ENCODE measurements around the gene CES4A. TPM values are rescaled to one million over a fixed set of nuclear protein-coding genes. Genes with fewer than 3 reads are reported as not detected.

CES4A gene
- total and polyA plus RNA-seq, 9 of the 15 experiments (the other 6 are each of a cell fraction or from before 2014, with no cell fraction given), result 0.09 to 0.13 (median 0.11) TPM; not detected in 6

DNA sequence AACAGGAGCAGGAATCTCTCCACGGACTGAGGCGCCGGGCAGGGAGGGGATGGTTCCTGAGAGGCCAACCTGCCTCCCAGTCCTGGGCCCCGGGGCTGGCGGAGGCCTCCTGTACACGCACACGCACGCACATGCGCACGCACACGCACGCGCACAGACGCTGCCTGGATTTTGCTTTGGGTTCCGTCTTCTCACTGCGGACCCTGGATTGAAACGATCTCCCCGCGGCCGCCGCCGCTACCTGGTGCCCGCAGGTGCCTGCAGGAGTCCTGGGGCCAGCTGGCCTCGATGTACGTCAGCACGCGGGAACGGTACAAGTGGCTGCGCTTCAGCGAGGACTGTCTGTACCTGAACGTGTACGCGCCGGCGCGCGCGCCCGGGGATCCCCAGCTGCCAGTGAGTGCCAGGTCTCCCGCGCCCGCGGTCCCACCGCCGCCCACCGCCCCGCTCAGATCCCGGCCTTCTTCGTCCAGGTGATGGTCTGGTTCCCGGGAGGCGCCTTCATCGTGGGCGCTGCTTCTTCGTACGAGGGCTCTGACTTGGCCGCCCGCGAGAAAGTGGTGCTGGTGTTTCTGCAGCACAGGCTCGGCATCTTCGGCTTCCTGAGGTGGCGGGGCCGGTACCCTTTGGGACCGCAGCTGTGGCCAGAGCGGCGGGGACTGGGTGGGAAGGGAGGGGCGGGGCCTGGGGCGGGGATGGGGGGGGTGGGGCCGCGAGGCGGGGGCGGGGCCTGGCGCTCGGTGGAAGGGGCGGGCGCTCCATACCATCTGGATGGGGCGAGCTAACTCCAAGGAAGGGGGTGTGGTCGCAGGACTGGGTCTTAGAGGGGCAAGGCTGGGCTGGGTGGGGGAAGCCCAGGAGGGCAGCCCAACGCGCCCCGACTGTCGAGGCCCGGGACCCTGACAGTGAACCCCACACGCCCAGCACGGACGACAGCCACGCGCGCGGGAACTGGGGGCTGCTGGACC, 12.3 kb downstream of the CES4A start (continued):
- TF ChIP-seq, protein P1, sequence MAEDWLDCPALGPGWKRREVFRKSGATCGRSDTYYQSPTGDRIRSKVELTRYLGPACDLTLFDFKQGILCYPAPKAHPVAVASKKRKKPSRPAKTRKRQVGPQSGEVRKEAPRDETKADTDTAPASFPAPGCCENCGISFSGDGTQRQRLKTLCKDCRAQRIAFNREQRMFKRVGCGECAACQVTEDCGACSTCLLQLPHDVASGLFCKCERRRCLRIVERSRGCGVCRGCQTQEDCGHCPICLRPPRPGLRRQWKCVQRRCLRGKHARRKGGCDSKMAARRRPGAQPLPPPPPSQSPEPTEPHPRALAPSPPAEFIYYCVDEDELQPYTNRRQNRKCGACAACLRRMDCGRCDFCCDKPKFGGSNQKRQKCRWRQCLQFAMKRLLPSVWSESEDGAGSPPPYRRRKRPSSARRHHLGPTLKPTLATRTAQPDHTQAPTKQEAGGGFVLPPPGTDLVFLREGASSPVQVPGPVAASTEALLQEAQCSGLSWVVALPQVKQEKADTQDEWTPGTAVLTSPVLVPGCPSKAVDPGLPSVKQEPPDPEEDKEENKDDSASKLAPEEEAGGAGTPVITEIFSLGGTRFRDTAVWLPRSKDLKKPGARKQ (CRISPR knock-in tag; IDR thresholded peaks at IDR 0.05), result 0 out of 2 replicates have a peak, but pooled peaks have one; percentile 43
- TF ChIP-seq GATAD2B (IDR thresholded peaks at IDR 0.05; ENCODE audit: borderline replicate concordance), result no peak
- no peak for TF ChIP-seq KDM2B (CRISPR knock-in tag; IDR thresholded peaks at IDR 0.05)
- TF ChIP-seq, protein P2, sequence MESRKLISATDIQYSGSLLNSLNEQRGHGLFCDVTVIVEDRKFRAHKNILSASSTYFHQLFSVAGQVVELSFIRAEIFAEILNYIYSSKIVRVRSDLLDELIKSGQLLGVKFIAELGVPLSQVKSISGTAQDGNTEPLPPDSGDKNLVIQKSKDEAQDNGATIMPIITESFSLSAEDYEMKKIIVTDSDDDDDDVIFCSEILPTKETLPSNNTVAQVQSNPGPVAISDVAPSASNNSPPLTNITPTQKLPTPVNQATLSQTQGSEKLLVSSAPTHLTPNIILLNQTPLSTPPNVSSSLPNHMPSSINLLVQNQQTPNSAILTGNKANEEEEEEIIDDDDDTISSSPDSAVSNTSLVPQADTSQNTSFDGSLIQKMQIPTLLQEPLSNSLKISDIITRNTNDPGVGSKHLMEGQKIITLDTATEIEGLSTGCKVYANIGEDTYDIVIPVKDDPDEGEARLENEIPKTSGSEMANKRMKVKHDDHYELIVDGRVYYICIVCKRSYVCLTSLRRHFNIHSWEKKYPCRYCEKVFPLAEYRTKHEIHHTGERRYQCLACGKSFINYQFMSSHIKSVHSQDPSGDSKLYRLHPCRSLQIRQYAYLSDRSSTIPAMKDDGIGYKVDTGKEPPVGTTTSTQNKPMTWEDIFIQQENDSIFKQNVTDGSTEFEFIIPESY (CRISPR knock-in tag; IDR thresholded peaks at IDR 0.05), result peak; percentile 91
- TF ChIP-seq KDM5B (IDR thresholded peaks at IDR 0.05; ENCODE audit: insufficient replicate concordance, low read depth, low read length), result no peak
- TF ChIP-seq HNRNPK (IDR thresholded peaks at IDR 0.05; ENCODE audit: low read depth, low read length, poor library complexity, severe bottlenecking), result no peak
- no peak for TF ChIP-seq ESRRA (IDR thresholded peaks at IDR 0.05; ENCODE audit: borderline replicate concordance, low read depth)
- TF ChIP-seq MCM2 (IDR thresholded peaks at IDR 0.05; ENCODE audit: low read depth), result no peak
- TF ChIP-seq RB1 (IDR thresholded peaks at IDR 0.05; ENCODE audit: low read depth), result no peak

Data from K562 (cell line).